Caki2 (cell line): ENCODE results near the gene CEP128. TPM values are rescaled to one million over a fixed set of nuclear protein-coding genes. Genes with fewer than 3 reads are reported as not detected.

Source experiments
- DNase-seq: peaks from one replicate; pipeline ENCODE4 v3.0.0-alpha.2; 2015; ENCODE audit warnings: low read depth
- in situ Hi-C: cut with HindIII; loops from 2 replicates; pipeline ENCODE4 v1.10.0; 2016; ENCODE audit warnings: low sequenced_read_pairs, low pct_unique_long_range_greater_than_20kb, mixed read lengths
- total RNA-seq: library from RNA; depleted of rRNA; stranded (reverse); fragments of >200 nt; shearing (Covaris generic); gene quantifications from 2 replicates; pipeline ENCODE4 v1.2.3, GENCODE V29; 2014; ENCODE audit warnings: low replicate concordance

The CEP128 gene
- total RNA-seq, 1 experiment from 2014 or later = 3.6 TPM

DNA sequence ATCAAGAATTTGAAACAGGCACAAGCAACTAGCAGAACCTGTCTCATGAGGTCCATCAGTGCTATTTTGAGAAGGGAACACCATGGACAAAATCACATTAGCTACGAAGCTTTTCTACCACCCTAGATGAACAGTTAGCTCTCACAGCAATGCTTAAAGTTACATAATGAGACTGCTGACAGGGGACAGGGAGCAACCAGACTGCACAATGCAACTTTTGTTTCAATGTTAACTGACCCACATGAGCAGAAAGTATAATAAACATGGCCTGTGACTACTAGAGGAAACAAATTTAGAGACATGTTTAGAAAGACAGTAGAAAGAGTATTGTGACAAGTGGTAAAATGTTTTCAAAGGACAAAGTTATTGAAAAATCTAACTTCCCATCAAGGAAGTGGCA, 282.8 kb downstream of the CEP128 start:
- no peak for DNase-seq
- in situ Hi-C loops = no loop called here

DNA sequence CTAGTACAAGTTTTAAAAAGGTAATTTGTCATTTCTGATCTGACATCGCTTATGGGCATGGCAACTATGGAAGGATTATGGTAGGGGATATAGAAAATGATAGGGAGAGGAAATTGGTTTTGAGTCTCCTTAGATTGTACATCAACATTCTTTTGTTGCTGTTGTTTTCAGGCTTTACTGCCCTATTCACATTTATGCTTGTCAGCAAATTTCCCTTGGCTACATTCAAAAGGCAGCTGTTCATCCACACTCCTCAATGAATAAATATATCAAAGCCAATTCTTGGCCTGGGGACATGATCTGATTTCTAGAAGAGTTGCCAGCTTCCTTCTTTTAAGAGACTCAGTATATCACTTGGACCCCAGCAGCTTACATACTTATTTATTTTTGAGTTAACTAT, 283.4 kb downstream of the CEP128 start:
- in situ Hi-C loops = no loop called here
- DNase-seq = no peak

DNA sequence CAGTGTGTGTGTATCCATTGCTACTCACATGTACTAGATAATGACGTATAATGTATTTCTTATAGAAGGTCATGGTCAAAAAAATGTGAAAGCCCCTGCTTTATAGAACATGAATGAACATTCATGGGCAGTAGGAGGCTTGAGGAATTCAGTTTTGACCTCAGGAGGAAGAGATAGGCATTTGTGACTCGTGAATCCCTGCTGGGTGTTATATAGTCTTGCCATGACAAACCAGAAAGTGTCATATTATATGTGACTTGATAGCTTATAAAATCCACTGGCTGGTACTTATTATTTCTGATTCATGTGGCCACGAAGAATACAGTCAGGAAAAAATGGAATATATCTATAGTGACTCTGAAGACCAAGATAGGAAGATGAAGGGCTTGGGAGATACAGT, 287.6 kb downstream of the CEP128 start:
- DNase-seq = no peak
- in situ Hi-C loops = no loop called here

DNA sequence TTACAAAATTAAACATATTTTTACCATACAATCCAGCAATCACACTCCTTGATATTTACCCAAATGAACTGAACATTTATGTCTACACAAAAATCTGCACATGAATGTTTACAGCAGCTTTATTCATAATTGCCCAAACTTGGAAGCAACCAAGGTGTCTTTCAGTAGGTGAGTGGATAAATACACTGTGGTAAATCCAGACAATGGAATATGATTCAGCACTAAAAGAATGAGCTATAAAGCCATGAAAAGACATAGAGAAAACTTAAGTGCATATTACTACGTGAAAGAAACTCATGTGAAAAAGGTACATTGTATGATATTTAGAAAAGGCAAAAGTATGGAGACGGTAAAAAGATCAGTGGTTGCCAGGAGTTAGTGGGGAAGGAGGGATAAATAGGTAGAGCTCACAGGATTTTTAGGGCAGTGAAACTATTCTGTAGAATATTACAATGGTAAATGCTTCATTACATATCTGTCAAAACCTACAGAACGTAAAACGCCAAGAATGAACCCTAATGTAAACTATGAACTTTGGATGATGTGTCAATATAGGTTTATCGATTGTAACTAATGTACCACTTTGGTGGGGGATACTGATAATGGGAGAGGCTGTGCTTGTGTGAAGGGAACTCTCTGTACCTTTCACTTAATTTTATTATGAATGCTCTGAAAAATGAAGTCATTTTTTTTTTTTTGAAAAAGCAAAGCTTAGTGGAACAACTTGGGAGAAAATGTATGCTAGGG, 295.7 kb downstream of the CEP128 start:
- DNase-seq = no peak
- in situ Hi-C loops = no loop called here

DNA sequence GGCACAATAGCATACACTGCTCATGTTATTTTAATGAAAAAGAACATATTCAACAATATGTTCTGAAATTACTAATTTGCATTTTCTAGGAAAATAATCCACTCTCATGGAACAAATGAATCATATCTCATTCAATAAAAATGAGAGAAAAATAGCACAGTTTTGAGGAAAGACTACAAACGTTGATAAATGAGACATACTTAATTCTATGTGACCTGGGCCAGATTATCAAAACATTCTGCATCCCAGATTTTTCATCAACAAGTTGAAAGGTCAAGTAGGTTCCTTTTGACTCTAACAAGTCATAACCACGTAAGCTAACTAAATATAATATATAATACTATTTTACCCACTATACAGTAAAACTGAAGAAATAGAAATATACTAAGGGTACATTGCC, 296.7 kb downstream of the CEP128 start:
- in situ Hi-C loops = no loop called here
- DNase-seq = no peak

DNA sequence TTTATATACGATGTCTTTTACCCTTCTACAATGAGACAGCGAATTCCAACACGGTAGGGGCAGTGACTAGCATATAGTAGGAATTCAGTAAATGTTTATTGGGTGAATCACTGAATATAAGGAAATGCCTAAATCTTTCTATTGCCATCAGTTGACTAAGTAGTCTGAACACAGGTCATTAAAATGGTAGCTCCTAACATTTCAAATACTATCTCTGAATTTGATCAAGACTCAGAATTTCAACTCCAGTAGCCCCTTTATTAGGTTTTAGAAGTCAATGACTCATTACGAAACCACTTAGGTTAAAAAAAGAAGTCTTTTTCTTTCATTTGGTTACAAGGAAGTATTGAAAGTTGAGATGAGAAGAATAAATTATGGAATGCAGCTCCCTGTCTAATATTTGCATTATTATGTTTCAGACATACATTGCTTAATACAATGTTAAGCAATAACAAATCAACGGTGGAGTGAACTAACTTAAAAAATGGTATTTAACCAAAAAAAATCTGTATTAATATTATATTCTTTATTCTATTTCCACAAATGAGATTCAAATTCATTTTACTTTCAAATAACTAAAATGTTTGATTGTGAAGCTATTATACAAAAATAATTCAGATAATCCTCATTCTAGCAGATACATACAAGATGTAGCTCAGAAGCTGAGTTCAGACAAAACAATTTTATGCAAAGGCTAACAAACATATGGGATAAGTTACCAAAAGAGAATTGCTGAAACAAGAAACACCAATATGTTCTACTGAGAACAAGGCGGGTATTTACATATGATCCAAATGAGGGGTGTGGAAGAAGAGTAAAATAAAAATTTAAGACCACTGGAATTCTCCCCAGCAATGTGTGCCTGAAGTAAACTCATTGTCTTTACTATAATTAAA, 302.7 kb downstream of the CEP128 start:
- in situ Hi-C loops = no loop called here
- peak; percentile 42 for DNase-seq

DNA sequence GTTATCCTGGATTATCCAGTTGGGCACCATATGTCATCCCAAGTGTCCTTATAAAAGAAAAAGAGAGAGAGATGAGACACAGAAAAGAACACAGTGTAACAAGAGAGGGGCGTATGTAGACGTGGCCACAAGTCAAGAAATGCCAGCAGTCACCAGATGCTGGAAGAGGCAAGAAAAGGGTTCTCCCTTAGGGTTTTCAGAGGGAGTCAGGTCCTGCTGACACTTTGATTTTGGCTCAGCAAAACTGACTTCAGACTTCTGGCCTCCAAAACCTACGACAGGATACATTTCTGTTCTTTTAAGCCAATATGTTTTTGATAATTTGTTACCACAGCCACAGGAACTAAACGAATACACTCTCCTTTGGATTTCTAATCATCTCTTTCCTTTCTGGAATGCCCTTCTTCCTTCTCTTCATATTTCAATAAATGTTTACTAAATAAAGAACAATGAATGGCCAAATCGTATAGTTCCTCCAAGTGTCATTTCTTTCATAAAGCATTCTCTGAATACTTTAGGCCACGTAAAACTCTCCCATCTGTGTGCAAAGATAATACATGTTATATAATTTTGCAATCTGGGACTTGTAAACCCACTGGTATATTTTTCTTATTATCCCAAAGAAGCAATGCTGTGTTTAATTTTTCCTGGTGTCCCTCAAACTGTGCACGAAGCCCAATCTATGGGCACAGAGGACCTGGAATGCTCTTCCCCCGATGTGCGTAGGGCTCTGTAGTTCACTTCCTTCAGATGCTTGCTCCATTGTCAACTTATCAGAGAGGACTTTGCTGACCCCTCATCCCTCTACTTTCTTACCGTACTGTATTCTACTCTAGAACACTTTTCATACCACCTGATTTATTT, 303.6 kb downstream of the CEP128 start:
- in situ Hi-C loops = no loop called here
- DNase-seq = no peak

DNA sequence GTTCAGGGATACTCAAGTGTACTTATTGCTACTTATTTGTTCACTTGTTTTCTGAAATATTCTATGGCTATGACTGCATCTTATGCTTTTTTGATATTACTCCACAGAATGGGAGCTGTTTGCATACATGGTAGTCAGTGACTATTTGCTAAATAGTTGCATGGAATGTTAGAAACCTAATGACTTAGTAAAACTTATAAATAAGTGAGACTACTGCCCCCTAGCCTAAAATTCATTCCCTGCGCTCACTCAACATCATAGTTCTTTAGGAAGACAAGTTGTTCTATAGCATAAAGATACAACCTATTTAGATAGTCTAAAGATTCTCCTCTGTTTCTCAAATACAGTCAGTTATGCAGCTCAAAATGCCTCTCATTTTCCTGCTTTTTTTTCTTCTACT, 305.5 kb downstream of the CEP128 start:
- no peak for DNase-seq
- in situ Hi-C loops = no loop called here

DNA sequence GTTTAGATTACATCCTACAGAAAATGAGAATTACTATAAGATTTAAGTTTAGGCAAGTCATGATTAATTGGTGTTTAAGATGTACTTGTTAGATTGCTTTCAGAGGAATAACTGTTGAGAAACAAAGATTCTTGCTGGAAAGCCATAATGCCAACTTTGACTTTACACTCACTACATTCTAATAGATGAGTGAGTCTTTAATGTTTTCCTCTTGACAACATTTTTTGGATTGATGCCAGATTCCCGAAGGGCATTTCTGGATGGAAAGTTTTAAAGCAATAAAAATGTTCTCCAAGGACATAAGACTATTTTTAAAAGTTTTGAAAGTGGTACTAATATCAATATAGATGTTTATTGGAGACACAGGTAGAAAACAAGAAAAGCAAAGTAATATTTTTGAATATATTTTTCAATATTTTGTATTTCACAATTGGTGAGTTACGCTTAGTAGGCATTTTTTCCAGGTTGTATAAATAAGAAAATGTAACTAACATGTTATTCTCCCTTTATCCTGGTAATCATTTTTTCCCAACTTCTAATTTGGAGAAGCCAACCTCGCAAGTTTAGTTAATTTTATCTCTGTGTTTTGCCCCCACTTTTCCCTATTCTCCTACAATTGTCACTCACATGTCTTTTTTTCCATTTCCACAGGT, 307.3 kb downstream of the CEP128 start:
- in situ Hi-C loops = no loop called here
- DNase-seq = peak; percentile 1

DNA sequence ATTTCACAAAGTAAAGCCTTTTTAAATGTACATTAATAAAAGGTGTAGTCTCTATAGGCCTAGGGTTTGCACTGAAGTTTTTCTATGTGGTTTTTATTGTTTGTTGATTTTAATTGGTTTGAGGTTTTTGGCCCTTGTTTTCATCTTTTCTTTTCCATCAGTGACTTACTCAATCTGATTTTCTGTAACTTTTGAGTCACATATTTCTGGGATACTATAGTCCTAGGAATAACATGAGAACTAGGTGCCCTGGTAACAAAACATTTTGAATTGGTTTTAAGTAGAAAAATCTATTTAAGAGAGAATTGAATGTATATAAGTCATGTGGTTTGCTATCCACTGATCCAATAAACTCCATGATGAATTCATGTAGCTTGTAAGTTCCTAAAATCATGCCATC, 311.9 kb downstream of the CEP128 start:
- in situ Hi-C loops = no loop called here
- no peak for DNase-seq

DNA sequence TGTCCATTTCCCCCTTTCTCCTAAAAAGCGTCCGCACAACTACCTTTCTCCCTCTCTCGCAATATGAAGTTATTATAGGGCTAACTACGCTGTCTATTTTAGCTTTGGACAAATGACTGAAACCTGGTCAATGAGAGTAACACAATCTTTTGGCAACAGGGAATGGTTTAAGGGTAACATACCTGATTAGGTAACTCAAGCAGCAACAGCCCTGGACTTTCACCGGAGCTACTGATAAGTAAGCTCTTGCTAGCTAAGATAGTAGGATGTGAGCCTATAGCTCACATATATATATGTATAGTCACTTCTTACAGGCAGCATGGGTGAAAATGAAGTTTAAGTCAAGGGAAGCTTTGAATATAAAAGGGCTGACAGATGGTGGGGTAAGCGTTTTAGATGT, 313.0 kb downstream of the CEP128 start:
- no peak for DNase-seq
- in situ Hi-C loops = no loop called here

DNA sequence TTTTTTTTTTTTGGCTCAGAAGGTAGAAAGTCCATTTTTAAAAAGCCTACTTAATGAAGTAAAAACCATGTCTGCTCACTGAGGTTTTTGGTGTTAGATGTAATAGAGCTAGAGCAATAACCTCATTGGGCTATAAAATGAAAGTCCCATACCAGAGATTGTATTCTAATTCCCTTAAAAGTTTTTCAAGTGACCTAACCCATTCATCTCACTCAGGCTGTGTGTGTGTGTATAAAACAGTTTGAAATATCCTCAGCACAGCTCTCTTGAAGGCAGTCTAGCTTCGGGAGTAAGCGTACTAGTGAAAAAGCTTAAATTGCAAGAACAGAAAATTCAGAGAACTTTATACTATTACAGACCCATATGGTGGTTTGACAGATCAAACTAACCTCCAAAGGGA, 313.8 kb downstream of the CEP128 start:
- no peak for DNase-seq
- in situ Hi-C loops = no loop called here

DNA sequence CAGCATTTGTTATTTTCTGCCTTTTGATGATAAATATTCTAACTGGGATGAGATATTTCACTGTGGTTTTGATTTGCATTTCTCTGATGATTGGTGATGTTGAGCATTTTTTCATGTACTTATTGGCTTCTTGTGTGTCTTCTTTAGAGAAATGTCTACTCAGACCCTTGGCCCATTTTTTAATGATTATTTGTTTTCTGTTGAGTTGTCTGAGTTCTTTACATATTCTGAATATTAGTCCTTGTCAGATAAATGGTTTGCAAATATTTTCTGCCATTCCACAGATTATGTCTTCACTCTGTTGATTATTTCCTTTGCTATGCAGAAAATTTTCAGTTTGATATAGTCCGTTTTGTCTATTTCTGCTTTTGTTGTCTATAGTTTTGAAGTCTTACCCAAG, 317.0 kb downstream of the CEP128 start:
- in situ Hi-C loops = no loop called here
- no peak for DNase-seq

DNA sequence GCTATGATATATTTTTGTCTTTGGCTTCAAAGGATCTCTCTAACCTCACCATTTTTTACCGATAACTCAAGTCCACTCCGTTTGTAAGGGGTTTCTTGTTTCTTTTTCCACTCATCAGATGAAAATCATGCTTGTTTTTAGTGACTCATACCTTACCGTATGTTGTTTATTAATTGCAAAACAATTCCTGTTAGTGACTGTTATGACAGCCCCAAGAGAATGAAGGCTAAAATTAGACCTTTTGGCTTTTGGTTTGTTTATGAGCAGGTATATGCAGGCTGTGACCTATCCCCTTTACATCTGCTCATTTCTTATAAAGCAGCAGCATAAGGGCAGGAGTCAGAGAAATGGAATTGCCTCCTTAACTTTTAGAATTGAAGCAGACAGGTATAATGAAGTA, 319.8 kb downstream of the CEP128 start:
- in situ Hi-C loops = no loop called here
- no peak for DNase-seq

DNA sequence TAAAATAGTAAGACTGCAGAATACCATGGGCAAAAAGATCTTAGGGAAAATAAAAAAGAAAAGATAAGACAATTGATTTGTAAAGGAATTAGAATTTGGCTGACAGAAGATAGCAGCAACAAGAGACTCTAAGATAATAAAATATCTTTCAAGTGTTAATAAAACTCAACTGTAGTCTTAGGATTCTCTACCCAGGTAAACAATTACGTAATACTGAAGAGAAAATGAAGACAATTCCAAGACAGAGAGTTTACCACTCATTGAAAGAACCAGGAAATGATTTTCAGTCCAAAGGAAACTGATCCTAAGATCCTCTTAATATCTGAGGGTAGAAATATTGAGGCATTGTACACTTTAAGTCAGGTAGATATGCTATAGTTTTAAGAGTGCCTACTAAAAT, 321.1 kb downstream of the CEP128 start:
- no peak for DNase-seq
- in situ Hi-C loops = no loop called here

DNA sequence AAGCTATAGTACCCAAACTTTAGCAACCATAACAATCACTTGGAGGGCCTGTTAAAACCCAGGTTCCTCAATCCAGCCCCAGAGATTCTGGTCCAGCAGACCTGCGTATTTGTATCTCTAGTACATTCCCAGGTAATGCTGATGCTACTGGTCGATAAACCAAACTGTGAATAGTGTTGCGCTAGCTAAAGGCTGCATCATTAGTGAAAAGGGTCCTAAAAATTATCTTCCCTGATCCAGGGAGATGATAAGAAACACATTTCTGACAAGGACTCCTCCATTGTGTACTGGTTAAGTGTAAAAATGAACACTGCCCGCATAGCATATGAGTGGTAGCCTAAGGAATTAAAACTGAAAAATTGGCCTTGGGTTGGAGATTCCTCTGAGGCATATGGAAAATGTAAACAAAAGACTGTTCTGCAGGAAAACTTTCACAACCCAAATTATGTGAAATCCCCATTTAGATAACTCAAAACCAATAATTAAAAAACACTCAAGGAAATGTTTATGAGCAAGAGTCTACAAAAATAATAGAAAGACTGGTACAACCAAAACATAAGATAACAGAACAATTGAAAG, 322.7 kb downstream of the CEP128 start:
- no peak for DNase-seq
- in situ Hi-C loops = no loop called here

DNA sequence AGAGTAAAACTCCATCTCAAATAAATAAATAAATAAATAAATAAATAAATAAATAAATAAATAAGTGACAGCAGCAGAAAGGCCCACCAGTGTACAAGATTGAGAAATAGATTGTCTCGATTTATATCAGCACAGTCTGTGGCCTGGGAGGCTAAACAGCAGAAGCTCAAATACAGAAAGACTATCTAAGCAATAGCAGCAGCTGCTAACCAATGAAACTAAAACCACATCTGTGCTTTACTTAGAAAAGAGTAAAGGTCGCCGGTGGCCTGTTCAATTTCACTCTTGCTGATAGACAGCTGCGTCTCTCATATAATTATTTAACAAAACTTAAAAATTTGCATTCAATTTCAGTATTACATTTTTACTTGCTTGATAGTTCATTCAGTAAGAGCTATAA, 325.7 kb downstream of the CEP128 start:
- in situ Hi-C loops = no loop called here
- DNase-seq = no peak

DNA sequence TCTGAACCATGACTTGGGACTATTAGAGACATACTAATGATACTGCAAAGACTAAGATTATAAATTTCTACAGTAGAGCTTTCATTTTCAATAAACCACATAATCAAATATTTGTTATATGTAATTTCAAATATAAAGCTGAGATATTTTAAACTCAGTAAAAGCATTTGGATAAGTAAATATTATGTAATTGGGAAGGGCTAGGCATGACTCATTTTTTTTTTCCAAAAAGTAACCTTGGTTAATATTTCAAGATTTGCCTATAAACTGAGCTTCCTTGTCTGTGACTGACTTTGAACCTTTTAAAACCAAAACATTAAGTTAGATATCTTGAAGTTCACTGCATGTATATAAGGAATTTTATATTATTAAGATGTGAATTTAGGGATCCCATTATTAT, 332.5 kb downstream of the CEP128 start:
- no peak for DNase-seq
- in situ Hi-C loops = no loop called here
